GM12878 (cell line): ENCODE measurements around the gene RASAL2. TPM values are rescaled to one million over a fixed set of nuclear protein-coding genes. Genes with fewer than 3 reads are reported as not detected.
A peak's percentile ranks its signal among the peaks of the same experiment; 100 is the strongest.

Source experiments
- ATAC-seq: fragments of 200-7000 bp; cut with Tn5 transposase; 3 replicates; pipeline ENCODE4 v1.9.1; 2020; ENCODE audit warnings: mild to moderate bottlenecking, moderate library complexity
- BruUV-seq: library from RNA; stranded (reverse); fragments of 400-500 nt; replicated peaks from 2 replicates; lab custom pipeline; 2021; lab: Mats Ljungman, UMichigan
- CTCF ChIA-PET: fragments of 300-600 bp; sonication (Branson Sonifier 250); formaldehyde crosslinking; extraction: SDS; loops from one replicate; lab custom pipeline; 2021; ENCODE audit warnings: inconsistent platforms; lab: Yijun Ruan, JAX
- POLR2A ChIA-PET: fragments of 350-600 bp; formaldehyde crosslinking; extraction: SDS; loops from one replicate; lab custom pipeline; 2021; ENCODE audit warnings: inconsistent platforms; lab: Charles Lee
- RAD21 ChIA-PET: fragments of 300-600 bp; sonication (Branson Sonifier 250); formaldehyde crosslinking; loops from one replicate; lab custom pipeline; 2023; ENCODE audit warnings: antibody characterized with exemption; ENCODE audit not compliant: unreplicated experiment; lab: Charles Lee
- SMC1A ChIA-PET: fragments of 300-600 bp; sonication (Branson Sonifier 250); formaldehyde crosslinking; loops from one replicate; lab custom pipeline; 2023; ENCODE audit not compliant: unreplicated experiment, uncharacterized antibody; lab: Charles Lee
- DNase-seq: peaks from one replicate; pipeline ENCODE4 v3.0.0-alpha.2; 2011; ENCODE audit warnings: low read depth, low spot score
- FAIRE-seq: peaks from 3 replicates; lab custom pipeline; 2011; peaks lifted over from hg19 to GRCh38; lab: Jason Lieb, UNC
- H2AFZ ChIP-seq: 2 replicates; pipeline ENCODE4 v1.6.0; 2011; ENCODE audit warnings: low read depth, low read length, control low read depth; ENCODE audit not compliant: control insufficient read depth
- H3K27ac ChIP-seq: 2 replicates; pipeline ENCODE4 v1.5.1; 2011; ENCODE audit warnings: control low read depth; ENCODE audit not compliant: control insufficient read depth, insufficient read depth
- H3K27me3 ChIP-seq, 2 experiments: replicated peaks in 1 of 2; 2 replicates each; pipeline versions ENCODE4 v1.6.0 to v1.6.1; 2011; ENCODE audit warnings: low read length in 1 of 2; ENCODE audit not compliant: control insufficient read depth in 2 of 2, insufficient read depth in 2 of 2
- H3K36me3 ChIP-seq, 2 experiments: 2 replicates each; pipeline ENCODE4 v1.5.1; 2011; ENCODE audit warnings: low read length in 1 of 2; ENCODE audit not compliant: control insufficient read depth in 2 of 2, insufficient read depth in 2 of 2
- H3K4me1 ChIP-seq: 2 replicates; pipeline ENCODE4 v1.6.1; 2011; ENCODE audit warnings: mild to moderate bottlenecking, low read length, moderate library complexity, mixed read lengths; ENCODE audit not compliant: control insufficient read depth, insufficient read depth
- H3K4me2 ChIP-seq: 2 replicates; pipeline ENCODE4 v1.6.0; 2011; ENCODE audit warnings: control low read depth; ENCODE audit not compliant: control insufficient read depth, insufficient read depth
- H3K4me3 ChIP-seq: fragments of 200-600 bp; sonication (generic); 2 replicates; pipeline ENCODE4 v1.5.1; 2016
- H3K79me2 ChIP-seq: 2 replicates; pipeline ENCODE4 v1.6.0; 2011; ENCODE audit warnings: low read length; ENCODE audit not compliant: control insufficient read depth, insufficient read depth
- H3K9ac ChIP-seq: 2 replicates; pipeline ENCODE4 v1.8.0; 2011; ENCODE audit warnings: low read length, control low read depth, mixed read lengths; ENCODE audit not compliant: control insufficient read depth, insufficient read depth
- H3K9me3 ChIP-seq: replicated peaks from 3 replicates; pipeline ENCODE4 v1.5.1; 2011; ENCODE audit warnings: mild to moderate bottlenecking, low read length; ENCODE audit not compliant: control insufficient read depth, insufficient read depth
- H4K20me1 ChIP-seq: 2 replicates; pipeline ENCODE4 v1.6.0; 2011; ENCODE audit not compliant: control insufficient read depth, insufficient read depth
- CEBPB ChIP-seq, 2 experiments: fragments of 150-350 bp in 1 of 2; IDR thresholded peaks; 2 replicates each; pipeline ENCODE4 v1.6.1; 2012 to 2014; ENCODE audit warnings: low read depth in 2 of 2, low read length in 2 of 2, borderline replicate concordance in 1 of 2, inconsistent platforms in 1 of 2
- MTA2 ChIP-seq: fragments of 450-650 bp; IDR thresholded peaks from 2 replicates; pipeline ENCODE4 v1.6.1; 2016; ENCODE audit warnings: low read depth, mild to moderate bottlenecking, moderate library complexity
- NR2C1 ChIP-seq: fragments of 450-650 bp; IDR thresholded peaks from 2 replicates; pipeline ENCODE4 v1.6.1; 2017; ENCODE audit warnings: antibody characterized with exemption, mild to moderate bottlenecking, moderate library complexity
- PML ChIP-seq: IDR thresholded peaks from 2 replicates; pipeline ENCODE4 v1.6.1; 2012; ENCODE audit warnings: low read length, inconsistent platforms
- SP1 ChIP-seq: IDR thresholded peaks from one replicate; pipeline ENCODE4 v1.6.1; 2011; ENCODE audit warnings: low read depth, low read length
- SUPT20H ChIP-seq: IDR thresholded peaks from 2 replicates; pipeline ENCODE4 v1.6.1; 2011; ENCODE audit warnings: low read depth, mild to moderate bottlenecking, low read length, moderate library complexity, borderline replicate concordance; ENCODE audit not compliant: control insufficient read depth
- TCF3 ChIP-seq: IDR thresholded peaks from 2 replicates; pipeline ENCODE4 v1.6.1; 2012; ENCODE audit warnings: low read depth, mild to moderate bottlenecking, low read length, borderline replicate concordance; ENCODE audit not compliant: insufficient read depth
- ZNF217 ChIP-seq: fragments of 450-650 bp; IDR thresholded peaks from 2 replicates; pipeline ENCODE4 v1.6.1; 2017; ENCODE audit warnings: antibody characterized with exemption, mild to moderate bottlenecking
- ZZZ3 ChIP-seq: IDR thresholded peaks from 2 replicates; pipeline ENCODE4 v1.6.1; 2011; ENCODE audit warnings: low read depth; ENCODE audit not compliant: control insufficient read depth, insufficient read length
- WGBS: methylation state at CpG from one replicate; pipeline ENCODE4 v1.1.6; 2016; ENCODE audit warnings: low lambda C conversion rate; ENCODE audit not compliant: insufficient replicate concordance, insufficient coverage; ENCODE audit errors: missing lambda C conversion rate; 5-methylcytosine and 5-hydroxymethylcytosine counted together
- in situ Hi-C: fragments of 300-500 bp; cut with MboI; formaldehyde crosslinking; loops from 9 replicates; pipeline ENCODE4 v1.14.3; 2018; ENCODE audit warnings: mixed read lengths
- intact Hi-C: fragments of 100-400 bp; cut with micrococcal nuclease; formaldehyde crosslinking; loops from one replicate; pipeline ENCODE4 v1.14.2; 2022; ENCODE audit not compliant: unreplicated experiment
- polyA plus RNA-seq, 11 experiments: library from polyadenylated mRNA; depleted of rRNA in 4 of 11; unstranded in 6 of 11; stranded (reverse) in 5 of 11; fragments of >200 nt; fragmentation: Nextera tagmentation in 4 of 11; fragmentation: Illumina TruSeq in 1 of 11; extraction: Ambion mirVana in 4 of 11; extraction: Trizol in 1 of 11; gene quantifications; 1 replicate in 1 of 11; 2 replicates in 10 of 11; pipeline versions ENCODE4 v1.2.1 to v1.2.3, GENCODE V29; 2011 to 2016; ENCODE audit warnings: inconsistent platforms in 2 of 11, missing spikeins in 2 of 11, low read depth in 1 of 11
- total RNA-seq, 4 experiments: library from RNA; depleted of rRNA in 3 of 4; stranded (reverse); fragments of >200 nt in 3 of 4; fragmentation: Illumina TruSeq in 1 of 4; extraction: Trizol in 1 of 4; gene quantifications; 2 replicates each; pipeline versions ENCODE4 v1.2.1 to v1.2.3, GENCODE V29; 2013 to 2021
- TF ChIP-seq, protein P1 (sequence below): IDR thresholded peaks from 2 replicates; pipeline ENCODE4 v1.6.1; 2011; ENCODE audit warnings: mild to moderate bottlenecking, low read depth, low read length, moderate library complexity; ENCODE audit not compliant: insufficient replicate concordance
- TF ChIP-seq, protein P2 (sequence below): IDR thresholded peaks from 2 replicates; pipeline ENCODE4 v1.6.1; 2012; ENCODE audit warnings: mild to moderate bottlenecking, low read depth, low read length
- TF ChIP-seq, protein P3 (sequence below): IDR thresholded peaks from 2 replicates; pipeline ENCODE4 v1.6.1; 2011; ENCODE audit warnings: low read depth, mild to moderate bottlenecking, low read length, moderate library complexity, borderline replicate concordance; ENCODE audit errors: extremely low read depth

The RASAL2 gene
- total and polyA plus RNA-seq, 10 of the 15 experiments (the other 5 are each of a cell fraction or from before 2014, with no cell fraction given), result 0.02 to 6.9 (median 0.17) TPM; not detected in 1

DNA sequence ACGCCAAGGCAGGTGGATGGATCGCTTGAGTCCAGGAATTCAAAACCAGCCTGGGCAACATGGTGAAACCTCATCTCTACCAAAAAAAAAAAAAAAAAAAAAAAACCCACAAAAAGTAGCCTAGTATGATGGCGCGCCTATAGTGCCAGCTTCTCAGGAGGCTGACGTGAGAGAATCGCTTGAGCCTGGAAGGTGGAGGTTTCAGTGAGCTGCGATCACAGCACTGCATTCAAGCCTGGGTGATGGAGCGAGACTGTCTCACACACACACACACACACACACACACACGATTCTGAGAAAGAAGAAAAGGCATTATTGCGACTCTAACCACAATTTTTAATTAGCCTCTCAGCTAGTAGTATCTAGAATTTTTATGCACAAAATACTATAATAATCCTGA, 86.5 kb downstream of the RASAL2 start:
- Histone ChIP-seq H3K9ac (no peak overlapping the region), H3K27me3 (no peaks in the 10 kb centered on the region), H3K36me3 (no peaks in the 10 kb centered on the region), H3K79me2 (no peaks in the 10 kb centered on the region), H3K27ac (no peak overlapping the region), H3K4me3 (no peak overlapping the region), H2AFZ (no peak overlapping the region), H3K4me2 (no peak overlapping the region), H3K4me1 (no peaks in the 10 kb centered on the region), H4K20me1 (no peaks in the 10 kb centered on the region), H3K9me3 (no peaks in the 10 kb centered on the region)
- in situ Hi-C loops, result loop anchor here (25.0 kb wide), 1 partner anchor 143 kb away; no protein-coding TSS in a partner anchor
- ChIA-PET CTCF (interaction anchor here (0.6 to 1.9 kb wide), 7 partner anchors 9 to 587 kb away, joined by 3 to 6 read pairs (median 3); no protein-coding TSS in a partner anchor), RAD21 (interaction anchor here (0.6 to 0.8 kb wide), 3 partner anchors 13 to 125 kb away, joined by 3 read pairs; no protein-coding TSS in a partner anchor), POLR2A (interaction anchor here (0.6 to 0.8 kb wide), 3 partner anchors 10 to 74 kb away, joined by 3 read pairs; no protein-coding TSS in a partner anchor), SMC1A (interaction anchor here (0.6 to 2.9 kb wide), 8 partner anchors 8 to 232 kb away, joined by 3 to 7 read pairs (median 4); no protein-coding TSS in a partner anchor)
- ATAC-seq, result peak; percentile 88
- FAIRE-seq, result no peak
- WGBS, result 65% methylated on average over 10 of the region's 10 CpGs
- no TSS peak for BruUV-seq
- intact Hi-C loops, result no loop called here
- TF ChIP-seq, protein P1, sequence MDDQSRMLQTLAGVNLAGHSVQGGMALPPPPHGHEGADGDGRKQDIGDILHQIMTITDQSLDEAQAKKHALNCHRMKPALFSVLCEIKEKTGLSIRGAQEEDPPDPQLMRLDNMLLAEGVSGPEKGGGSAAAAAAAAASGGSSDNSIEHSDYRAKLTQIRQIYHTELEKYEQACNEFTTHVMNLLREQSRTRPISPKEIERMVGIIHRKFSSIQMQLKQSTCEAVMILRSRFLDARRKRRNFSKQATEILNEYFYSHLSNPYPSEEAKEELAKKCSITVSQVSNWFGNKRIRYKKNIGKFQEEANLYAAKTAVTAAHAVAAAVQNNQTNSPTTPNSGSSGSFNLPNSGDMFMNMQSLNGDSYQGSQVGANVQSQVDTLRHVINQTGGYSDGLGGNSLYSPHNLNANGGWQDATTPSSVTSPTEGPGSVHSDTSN, result no peak
- TF ChIP-seq MTA2 (peak; percentile 21; the same call in 1 of the 2 replicates), SP1 (no peak)
- DNase-seq, result no peak

GRCh38 chr1:178183796-178184195, 89.9 kb downstream of the RASAL2 start:
- H3K4me3 ChIP-seq, result no peak overlapping the region
- BruUV-seq, result no TSS peak
- intact Hi-C loops, result no loop called here
- TF ChIP-seq, protein P2, sequence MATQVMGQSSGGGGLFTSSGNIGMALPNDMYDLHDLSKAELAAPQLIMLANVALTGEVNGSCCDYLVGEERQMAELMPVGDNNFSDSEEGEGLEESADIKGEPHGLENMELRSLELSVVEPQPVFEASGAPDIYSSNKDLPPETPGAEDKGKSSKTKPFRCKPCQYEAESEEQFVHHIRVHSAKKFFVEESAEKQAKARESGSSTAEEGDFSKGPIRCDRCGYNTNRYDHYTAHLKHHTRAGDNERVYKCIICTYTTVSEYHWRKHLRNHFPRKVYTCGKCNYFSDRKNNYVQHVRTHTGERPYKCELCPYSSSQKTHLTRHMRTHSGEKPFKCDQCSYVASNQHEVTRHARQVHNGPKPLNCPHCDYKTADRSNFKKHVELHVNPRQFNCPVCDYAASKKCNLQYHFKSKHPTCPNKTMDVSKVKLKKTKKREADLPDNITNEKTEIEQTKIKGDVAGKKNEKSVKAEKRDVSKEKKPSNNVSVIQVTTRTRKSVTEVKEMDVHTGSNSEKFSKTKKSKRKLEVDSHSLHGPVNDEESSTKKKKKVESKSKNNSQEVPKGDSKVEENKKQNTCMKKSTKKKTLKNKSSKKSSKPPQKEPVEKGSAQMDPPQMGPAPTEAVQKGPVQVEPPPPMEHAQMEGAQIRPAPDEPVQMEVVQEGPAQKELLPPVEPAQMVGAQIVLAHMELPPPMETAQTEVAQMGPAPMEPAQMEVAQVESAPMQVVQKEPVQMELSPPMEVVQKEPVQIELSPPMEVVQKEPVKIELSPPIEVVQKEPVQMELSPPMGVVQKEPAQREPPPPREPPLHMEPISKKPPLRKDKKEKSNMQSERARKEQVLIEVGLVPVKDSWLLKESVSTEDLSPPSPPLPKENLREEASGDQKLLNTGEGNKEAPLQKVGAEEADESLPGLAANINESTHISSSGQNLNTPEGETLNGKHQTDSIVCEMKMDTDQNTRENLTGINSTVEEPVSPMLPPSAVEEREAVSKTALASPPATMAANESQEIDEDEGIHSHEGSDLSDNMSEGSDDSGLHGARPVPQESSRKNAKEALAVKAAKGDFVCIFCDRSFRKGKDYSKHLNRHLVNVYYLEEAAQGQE, result no peak
- TF ChIP-seq PML, result no peak
- TF ChIP-seq NR2C1, result no peak
- no peak for TF ChIP-seq TCF3
- no peak for TF ChIP-seq CEBPB (IDR thresholded peaks at IDR 0.05; ENCODE audit: borderline replicate concordance in 1 of 2, low read depth in 2 of 2, low read length in 2 of 2)
- no peak for TF ChIP-seq ZNF217
- no peak for TF ChIP-seq ZZZ3
- TF ChIP-seq SUPT20H, result no peak
- TF ChIP-seq, protein P3, sequence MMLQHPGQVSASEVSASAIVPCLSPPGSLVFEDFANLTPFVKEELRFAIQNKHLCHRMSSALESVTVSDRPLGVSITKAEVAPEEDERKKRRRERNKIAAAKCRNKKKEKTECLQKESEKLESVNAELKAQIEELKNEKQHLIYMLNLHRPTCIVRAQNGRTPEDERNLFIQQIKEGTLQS, result no peak

More at GRCh38 chr1:178183796-178184195, 89.9 kb downstream of the RASAL2 start:
- no peak overlapping the region for H3K4me2 ChIP-seq
- ChIA-PET SMC1A (no interaction called here), POLR2A (no interaction called here), CTCF (no interaction called here), RAD21 (no interaction called here)
- H3K36me3 ChIP-seq, result no peaks in the 10 kb centered on the region
- no peak for ATAC-seq
- H3K9ac ChIP-seq, result no peak overlapping the region
- no peaks in the 10 kb centered on the region for H3K4me1 ChIP-seq
- H2AFZ ChIP-seq, result no peak overlapping the region
- H3K9me3 ChIP-seq, result no peaks in the 10 kb centered on the region
- no peak for DNase-seq
- no peaks in the 10 kb centered on the region for H4K20me1 ChIP-seq
- H3K27me3 ChIP-seq, result no peaks in the 10 kb centered on the region
- H3K27ac ChIP-seq, result no peak overlapping the region
- no peaks in the 10 kb centered on the region for H3K79me2 ChIP-seq
- in situ Hi-C loops, result loop anchor here (25.0 kb wide), 1 partner anchor 146 kb away; no protein-coding TSS in a partner anchor
- no peak for FAIRE-seq
